Effector memory CD8-positive, alpha-beta T cell (primary cell): ENCODE data around the gene TACC2.

ENCODE experiments used
- ATAC-seq: fragments of 150-1000 bp; cut with Tn5 transposase; replicated peaks from 2 replicates; pipeline ENCODE4 v1.10.0; 2021; ENCODE audit warnings: mild to moderate bottlenecking, moderate library complexity
- DNase-seq, 3 experiments: peaks; one replicate each; pipeline ENCODE4 v3.0.0; 2021
- H3K27ac Mint-ChIP-seq, 2 donors: one replicate each; pipeline ENCODE4 v1.8.0; 2022; ENCODE audit warnings: mild to moderate bottlenecking in 2 of 2, mixed read lengths in 2 of 2, moderate library complexity in 2 of 2
- H3K27me3 Mint-ChIP-seq, 2 donors: one replicate each; pipeline ENCODE4 v1.8.0; 2022; ENCODE audit warnings: mixed read lengths in 2 of 2
- H3K36me3 Mint-ChIP-seq: one replicate; pipeline ENCODE4 v1.8.0; 2022; ENCODE audit warnings: mild to moderate bottlenecking, moderate library complexity, mixed read lengths; ENCODE audit not compliant: insufficient read depth
- H3K4me1 Mint-ChIP-seq, 2 donors: one replicate each; pipeline ENCODE4 v1.8.0; 2022; ENCODE audit warnings: low read depth in 2 of 2, mixed read lengths in 2 of 2
- H3K4me3 Mint-ChIP-seq, 2 donors: one replicate each; pipeline ENCODE4 v1.8.0; 2022; ENCODE audit warnings: mild to moderate bottlenecking in 2 of 2, mixed read lengths in 2 of 2, moderate library complexity in 2 of 2
- H3K9me3 Mint-ChIP-seq, 2 donors: one replicate each; pipeline ENCODE4 v1.8.0; 2022; ENCODE audit warnings: mixed read lengths in 2 of 2

The TACC2 gene

GRCh38 chr10:122185643-122186042 lies 196.7 kb downstream of the TACC2 start:
- H3K4me3 Mint-ChIP-seq, result no peak overlapping the region
- no peaks in the 10 kb centered on the region for H3K36me3 Mint-ChIP-seq
- no peaks in the 10 kb centered on the region for H3K4me1 Mint-ChIP-seq
- no peaks in the 10 kb centered on the region for H3K9me3 Mint-ChIP-seq
- no peak for ATAC-seq
- DNase-seq, result no peak
- H3K27me3 Mint-ChIP-seq, result peaks cover 13 to 30% of the 10 kb centered on the region in 2 donors
- H3K27ac Mint-ChIP-seq, result no peak overlapping the region

GRCh38 chr10:122186816-122187810 lies 198.2 kb downstream of the TACC2 start:
- H3K27me3 Mint-ChIP-seq, result peaks cover 17 to 21% of the 10 kb centered on the region in 2 donors
- H3K4me3 Mint-ChIP-seq, result no peak overlapping the region
- ATAC-seq (no peak), DNase-seq (no peak)
- no peaks in the 10 kb centered on the region for H3K9me3 Mint-ChIP-seq
- H3K36me3 Mint-ChIP-seq, result no peaks in the 10 kb centered on the region
- no peak overlapping the region for H3K27ac Mint-ChIP-seq
- H3K4me1 Mint-ChIP-seq, result no peaks in the 10 kb centered on the region

- Mint-ChIP-seq H3K27ac (no peak overlapping the region), H3K36me3 (no peaks in the 10 kb centered on the region), H3K27me3 (peaks cover 12 to 26% of the 10 kb centered on the region in 2 donors), H3K4me3 (no peak overlapping the region), H3K4me1 (no peaks in the 10 kb centered on the region), H3K9me3 (no peaks in the 10 kb centered on the region)
- DNase-seq (no peak), ATAC-seq (no peak)
These were observed 199.7 kb downstream of the TACC2 start for GRCh38 chr10:122188706-122189105.

- Mint-ChIP-seq H3K9me3 (no peaks in the 10 kb centered on the region), H3K4me1 (no peaks in the 10 kb centered on the region), H3K27me3 (peaks cover 12 to 31% of the 10 kb centered on the region in 2 donors), H3K4me3 (no peak overlapping the region), H3K27ac (no peak overlapping the region), H3K36me3 (no peaks in the 10 kb centered on the region)
- no peak for DNase-seq
- no peak for ATAC-seq
These were observed 200.2 kb downstream of the TACC2 start for GRCh38 chr10:122189185-122189584.

- Mint-ChIP-seq H3K4me3 (no peak overlapping the region), H3K4me1 (no peaks in the 10 kb centered on the region), H3K27ac (no peak overlapping the region), H3K27me3 (peaks cover 14 to 36% of the 10 kb centered on the region in 2 donors), H3K9me3 (no peaks in the 10 kb centered on the region), H3K36me3 (no peaks in the 10 kb centered on the region)
- DNase-seq, result no peak
- no peak for ATAC-seq
These were observed 201.4 kb downstream of the TACC2 start for GRCh38 chr10:122190176-122190943.

GRCh38 chr10:122191936-122192541 lies 203.1 kb downstream of the TACC2 start:
- Mint-ChIP-seq H3K27ac (no peak overlapping the region), H3K27me3 (peaks cover 18 to 36% of the 10 kb centered on the region in 2 donors), H3K4me1 (no peaks in the 10 kb centered on the region), H3K9me3 (no peaks in the 10 kb centered on the region), H3K36me3 (no peaks in the 10 kb centered on the region), H3K4me3 (no peak overlapping the region)
- no peak for DNase-seq
- ATAC-seq, result no peak

- ATAC-seq (no peak), DNase-seq (no peak)
- Mint-ChIP-seq H3K27me3 (peaks cover 23 to 52% of the 10 kb centered on the region in 2 donors), H3K4me1 (no peaks in the 10 kb centered on the region), H3K27ac (no peak overlapping the region), H3K36me3 (no peaks in the 10 kb centered on the region), H3K4me3 (no peak overlapping the region), H3K9me3 (no peaks in the 10 kb centered on the region)
These were observed 205.3 kb downstream of the TACC2 start for GRCh38 chr10:122194251-122194650.

- ATAC-seq (no peak), DNase-seq (no peak)
- H3K4me1 Mint-ChIP-seq, result no peaks in the 10 kb centered on the region
- H3K36me3 Mint-ChIP-seq, result no peaks in the 10 kb centered on the region
- H3K9me3 Mint-ChIP-seq, result no peaks in the 10 kb centered on the region
- H3K4me3 Mint-ChIP-seq, result no peak overlapping the region
- H3K27ac Mint-ChIP-seq, result no peak overlapping the region
- H3K27me3 Mint-ChIP-seq, result peaks cover 17 to 43% of the 10 kb centered on the region in 2 donors
These were observed 207.3 kb downstream of the TACC2 start for GRCh38 chr10:122196218-122196617.

- no peaks in the 10 kb centered on the region for H3K9me3 Mint-ChIP-seq
- ATAC-seq, result no peak
- no peaks in the 10 kb centered on the region for H3K36me3 Mint-ChIP-seq
- no peak overlapping the region for H3K4me3 Mint-ChIP-seq
- peaks cover 12 to 35% of the 10 kb centered on the region in 2 donors for H3K27me3 Mint-ChIP-seq
- no peaks in the 10 kb centered on the region for H3K4me1 Mint-ChIP-seq
- no peak overlapping the region for H3K27ac Mint-ChIP-seq
- no peak for DNase-seq
These were observed 208.8 kb downstream of the TACC2 start for GRCh38 chr10:122197611-122198222.

GRCh38 chr10:122198631-122199030 lies 209.7 kb downstream of the TACC2 start:
- H3K9me3 Mint-ChIP-seq, result no peaks in the 10 kb centered on the region
- H3K36me3 Mint-ChIP-seq, result no peaks in the 10 kb centered on the region
- DNase-seq, result no peak
- no peaks in the 10 kb centered on the region for H3K4me1 Mint-ChIP-seq
- no peak for ATAC-seq
- H3K27me3 Mint-ChIP-seq, result peaks cover 12 to 26% of the 10 kb centered on the region in 2 donors
- no peak overlapping the region for H3K4me3 Mint-ChIP-seq
- no peak overlapping the region for H3K27ac Mint-ChIP-seq

- H3K36me3 Mint-ChIP-seq, result no peaks in the 10 kb centered on the region
- no peaks in the 10 kb centered on the region for H3K4me1 Mint-ChIP-seq
- no peaks in the 10 kb centered on the region for H3K9me3 Mint-ChIP-seq
These were observed 210.1 kb downstream of the TACC2 start for GRCh38 chr10:122199070-122199469.

GRCh38 chr10:122199689-122200088 lies 210.7 kb downstream of the TACC2 start:
- H3K9me3 Mint-ChIP-seq, result no peaks in the 10 kb centered on the region
- no peaks in the 10 kb centered on the region for H3K4me1 Mint-ChIP-seq
- H3K36me3 Mint-ChIP-seq, result no peaks in the 10 kb centered on the region

More at GRCh38 chr10:122199070-122199469, 210.1 kb downstream of the TACC2 start:
- Mint-ChIP-seq H3K4me3 (no peak overlapping the region), H3K27ac (no peak overlapping the region), H3K27me3 (peaks cover 12 to 22% of the 10 kb centered on the region in 2 donors)
- no peak for DNase-seq
- ATAC-seq, result no peak

GRCh38 chr10:122201401-122201800 lies 212.4 kb downstream of the TACC2 start:
- DNase-seq (no peak), ATAC-seq (no peak)
- no peaks in the 10 kb centered on the region for H3K36me3 Mint-ChIP-seq
- H3K27me3 Mint-ChIP-seq, result peaks cover 6 to 15% of the 10 kb centered on the region in 2 donors
- H3K27ac Mint-ChIP-seq, result no peak overlapping the region
- no peaks in the 10 kb centered on the region for H3K4me1 Mint-ChIP-seq
- no peak overlapping the region for H3K4me3 Mint-ChIP-seq
- H3K9me3 Mint-ChIP-seq, result no peaks in the 10 kb centered on the region

More at GRCh38 chr10:122199689-122200088, 210.7 kb downstream of the TACC2 start:
- DNase-seq, result no peak
- ATAC-seq, result no peak
- H3K27ac Mint-ChIP-seq, result no peak overlapping the region
- no peak overlapping the region for H3K4me3 Mint-ChIP-seq
- peaks cover 12 to 16% of the 10 kb centered on the region in 2 donors for H3K27me3 Mint-ChIP-seq
